ENCODE data around the gene GRID1.

The GRID1 gene

DNA sequence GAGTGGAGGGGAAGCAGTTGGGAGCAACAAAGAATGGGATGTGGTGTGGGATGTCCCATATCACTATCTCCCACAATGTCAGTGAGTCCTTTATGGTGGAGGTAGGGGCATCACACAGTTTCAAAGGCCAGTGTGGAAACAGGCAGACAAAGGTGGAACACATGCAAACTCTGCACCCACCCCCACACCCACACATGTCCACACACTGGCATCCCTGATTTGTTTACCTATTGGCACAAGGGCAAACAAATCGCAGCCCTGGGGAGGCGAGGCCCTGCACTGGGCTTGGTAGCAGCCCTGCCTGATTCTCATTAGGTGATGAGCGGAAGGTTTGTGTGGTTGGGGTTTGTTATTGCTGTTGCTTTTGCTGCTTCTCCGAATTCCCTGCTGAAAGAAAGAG is 243.3 kb downstream of the GRID1 start:
- no peak for DNase-seq (ENCODE audit: low read depth)
- no peak overlapping the region for H3K4me3 ChIP-seq (replicated peaks; ENCODE audit: low read depth, low read length)
- TF ChIP-seq, protein P1, sequence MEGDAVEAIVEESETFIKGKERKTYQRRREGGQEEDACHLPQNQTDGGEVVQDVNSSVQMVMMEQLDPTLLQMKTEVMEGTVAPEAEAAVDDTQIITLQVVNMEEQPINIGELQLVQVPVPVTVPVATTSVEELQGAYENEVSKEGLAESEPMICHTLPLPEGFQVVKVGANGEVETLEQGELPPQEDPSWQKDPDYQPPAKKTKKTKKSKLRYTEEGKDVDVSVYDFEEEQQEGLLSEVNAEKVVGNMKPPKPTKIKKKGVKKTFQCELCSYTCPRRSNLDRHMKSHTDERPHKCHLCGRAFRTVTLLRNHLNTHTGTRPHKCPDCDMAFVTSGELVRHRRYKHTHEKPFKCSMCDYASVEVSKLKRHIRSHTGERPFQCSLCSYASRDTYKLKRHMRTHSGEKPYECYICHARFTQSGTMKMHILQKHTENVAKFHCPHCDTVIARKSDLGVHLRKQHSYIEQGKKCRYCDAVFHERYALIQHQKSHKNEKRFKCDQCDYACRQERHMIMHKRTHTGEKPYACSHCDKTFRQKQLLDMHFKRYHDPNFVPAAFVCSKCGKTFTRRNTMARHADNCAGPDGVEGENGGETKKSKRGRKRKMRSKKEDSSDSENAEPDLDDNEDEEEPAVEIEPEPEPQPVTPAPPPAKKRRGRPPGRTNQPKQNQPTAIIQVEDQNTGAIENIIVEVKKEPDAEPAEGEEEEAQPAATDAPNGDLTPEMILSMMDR (IDR thresholded peaks at IDR 0.05; ENCODE audit: low read length, missing control alignments): no peak

DNA sequence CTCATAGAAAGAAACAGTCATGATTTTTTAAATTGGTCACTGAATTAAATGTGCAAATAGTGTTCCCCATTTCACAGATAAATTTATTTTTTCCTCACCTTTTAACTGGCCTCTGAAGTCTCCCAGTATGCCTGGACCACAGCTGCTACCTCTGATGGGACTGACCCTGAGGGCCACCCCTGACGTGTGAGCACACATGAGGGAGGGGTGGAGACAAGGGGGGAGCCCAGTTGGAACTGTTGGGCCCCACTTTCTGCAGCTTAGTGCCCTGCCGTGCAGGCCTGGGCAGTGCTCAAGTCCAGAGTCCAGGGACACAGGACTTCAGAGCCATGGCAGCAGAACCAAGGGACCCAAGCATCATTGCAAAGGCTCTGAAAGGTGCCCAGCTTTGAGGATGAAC is 243.9 kb downstream of the GRID1 start:
- no peak for DNase-seq (ENCODE audit: low read depth)
- TF ChIP-seq, protein P1 (IDR thresholded peaks at IDR 0.05; ENCODE audit: low read length, missing control alignments): no peak
- no peak overlapping the region for H3K4me3 ChIP-seq (replicated peaks; ENCODE audit: low read depth, low read length)

DNA sequence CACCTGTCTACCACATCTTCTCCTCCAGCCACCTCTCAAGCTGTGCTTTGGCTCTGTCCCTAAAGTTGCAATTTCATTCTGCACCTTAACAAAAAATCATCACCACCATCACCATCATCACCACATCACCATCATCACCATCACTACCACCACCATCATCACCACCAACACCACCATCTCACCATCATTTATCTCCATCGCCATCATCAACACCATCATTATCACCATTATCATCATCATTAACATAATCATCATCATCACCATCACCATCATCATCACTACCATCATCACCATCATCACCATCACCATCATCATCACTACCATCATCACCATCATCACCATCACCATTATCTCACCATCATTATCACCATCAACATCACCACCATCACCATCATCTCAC is 245.4 kb downstream of the GRID1 start:
- H3K4me3 ChIP-seq (replicated peaks; ENCODE audit: low read depth, low read length): no peak overlapping the region
- TF ChIP-seq, protein P1 (IDR thresholded peaks at IDR 0.05; ENCODE audit: low read length, missing control alignments): no peak
- DNase-seq (ENCODE audit: low read depth): no peak

DNA sequence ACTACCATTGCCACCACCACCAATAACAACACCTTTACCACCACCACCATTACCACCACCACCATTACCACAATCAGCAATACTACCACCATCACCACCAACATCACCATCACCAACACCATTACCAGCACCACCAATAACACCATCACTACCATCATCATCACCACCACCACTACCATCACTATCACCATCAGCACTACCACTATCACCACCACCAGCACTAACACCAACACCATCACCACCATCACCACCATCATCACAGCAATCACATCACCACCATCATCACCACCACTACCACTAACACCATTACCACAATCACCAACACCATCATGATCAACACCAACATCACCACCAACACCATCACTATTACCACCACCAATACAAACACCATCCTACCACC is 249.5 kb downstream of the GRID1 start:
- H3K4me3 ChIP-seq (replicated peaks; ENCODE audit: low read depth, low read length): no peak overlapping the region
- TF ChIP-seq, protein P1 (IDR thresholded peaks at IDR 0.05; ENCODE audit: low read length, missing control alignments): no peak
- no peak for DNase-seq (ENCODE audit: low read depth)

DNA sequence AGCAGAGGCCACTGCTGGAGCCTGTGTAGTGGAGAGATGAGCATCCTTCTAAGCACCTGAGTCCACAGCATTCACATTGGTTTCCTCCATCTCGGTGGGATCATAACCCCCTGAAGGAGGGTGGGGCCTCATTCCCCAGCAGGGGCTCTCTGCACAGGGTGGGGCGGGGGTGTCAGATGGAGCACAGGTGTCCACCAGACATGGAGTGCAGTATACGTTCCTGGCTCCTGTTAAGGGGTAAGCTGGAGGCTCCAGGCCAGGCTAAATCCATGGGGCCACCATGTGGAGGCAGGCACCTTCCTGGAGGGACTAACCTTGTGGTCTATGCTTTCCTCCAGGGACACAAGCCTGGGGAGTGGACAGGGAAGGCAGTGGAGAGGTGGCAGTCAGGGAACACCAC is 252.6 kb downstream of the GRID1 start:
- no peak overlapping the region for H3K4me3 ChIP-seq (replicated peaks; ENCODE audit: low read depth, low read length)
- DNase-seq (ENCODE audit: low read depth): no peak
- TF ChIP-seq, protein P1 (IDR thresholded peaks at IDR 0.05; ENCODE audit: low read length, missing control alignments): no peak

DNA sequence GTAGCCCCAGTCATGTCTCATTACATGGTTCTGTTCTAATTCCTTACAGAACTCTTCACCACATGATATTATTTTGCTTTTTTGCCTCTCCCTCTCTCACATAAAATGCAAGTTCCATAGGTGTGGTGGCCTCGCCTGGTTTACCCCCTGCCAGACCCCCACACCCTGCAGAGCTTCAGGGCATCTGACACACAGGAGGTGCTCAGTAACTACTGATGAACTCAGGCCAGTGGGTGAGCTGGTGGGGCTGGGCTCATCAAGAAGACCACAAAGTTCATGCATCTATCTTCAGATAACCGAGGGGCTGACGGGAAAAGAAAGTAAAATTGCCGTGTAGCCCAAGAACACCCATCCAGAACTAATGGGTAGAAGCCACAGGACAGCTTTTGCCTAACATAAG is 253.1 kb downstream of the GRID1 start:
- TF ChIP-seq, protein P1 (IDR thresholded peaks at IDR 0.05; ENCODE audit: low read length, missing control alignments): no peak
- H3K4me3 ChIP-seq (replicated peaks; ENCODE audit: low read depth, low read length): no peak overlapping the region
- no peak for DNase-seq (ENCODE audit: low read depth)

DNA sequence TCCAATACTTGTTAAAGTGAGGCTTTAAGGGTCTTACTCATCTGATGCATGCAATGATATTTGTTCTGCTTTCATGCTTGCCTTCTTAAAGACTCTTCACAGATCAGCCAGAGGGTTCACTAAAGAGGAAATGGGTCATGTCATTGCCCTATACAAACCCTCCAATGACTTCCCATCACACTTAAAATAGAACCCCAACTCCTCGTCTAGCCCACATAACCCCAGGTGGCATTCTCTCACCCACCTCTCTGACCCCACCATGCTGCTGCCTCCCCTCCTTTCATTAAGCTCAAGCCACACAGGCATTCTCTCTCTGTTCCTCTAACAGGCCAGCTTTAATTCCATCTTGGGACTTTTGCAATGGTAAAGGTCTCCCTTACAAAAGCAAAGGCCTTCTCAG is 253.6 kb downstream of the GRID1 start:
- TF ChIP-seq, protein P1 (IDR thresholded peaks at IDR 0.05; ENCODE audit: low read length, missing control alignments): no peak
- no peak for DNase-seq (ENCODE audit: low read depth)
- no peak overlapping the region for H3K4me3 ChIP-seq (replicated peaks; ENCODE audit: low read depth, low read length)

All from fibroblast of pulmonary artery (primary cell).